Sigmoid colon (tissue), 7 donors: ENCODE results near the gene TOLLIP. TPM values are rescaled to one million over a fixed set of nuclear protein-coding genes. Genes with fewer than 3 reads are reported as not detected.
"Not testable (repeated sequence)": the region's sequence is repeated elsewhere in the genome, so short reads cannot be mapped to it uniquely, and the experiment has no call there.

ENCODE experiments used
- DNase-seq: peaks from one replicate; pipeline ENCODE4 v3.0.0-alpha.2; 2019
- H3K27ac ChIP-seq, 4 donors: fragments of 200-600 bp; sonication (generic); one replicate each; pipeline ENCODE4 v1.5.1; 2016 to 2019; ENCODE audit warnings: mild to moderate bottlenecking in 1 of 4
- H3K27me3 ChIP-seq, 3 donors: fragments of 200-600 bp; sonication (generic); one replicate each; pipeline ENCODE4 v1.5.1; 2019; ENCODE audit warnings: mild to moderate bottlenecking in 1 of 3
- H3K36me3 ChIP-seq, 4 donors: fragments of 200-600 bp; sonication (generic); one replicate each; pipeline ENCODE4 v1.5.1; 2016 to 2019
- H3K4me1 ChIP-seq, 4 donors: fragments of 200-600 bp; sonication (generic); one replicate each; pipeline ENCODE4 v1.5.1; 2017 to 2019
- H3K4me3 ChIP-seq, 4 donors: fragments of 200-600 bp; sonication (generic); one replicate each; pipeline ENCODE4 v1.5.1; 2017 to 2019; ENCODE audit warnings: mild to moderate bottlenecking in 2 of 4, moderate library complexity in 1 of 4
- H3K9me3 ChIP-seq, 4 donors: fragments of 200-600 bp in 3 of 4; sonication (generic) in 3 of 4; one replicate each; pipeline versions ENCODE4 v1.5.1 to v1.6.1; 2013 to 2019
- EP300 ChIP-seq, 4 donors: sonication (generic); formaldehyde crosslinking; IDR thresholded peaks; one replicate each; pipeline ENCODE4 v1.6.1; 2017; ENCODE audit warnings: antibody characterized with exemption in 4 of 4
- POLR2A ChIP-seq, 2 donors: fragments of 450-650 bp; IDR thresholded peaks; one replicate each; pipeline ENCODE4 v1.6.1; 2016; ENCODE audit warnings: antibody characterized with exemption in 2 of 2, mild to moderate bottlenecking in 2 of 2, moderate library complexity in 2 of 2
- POLR2AphosphoS5 ChIP-seq, 4 donors: sonication (generic); formaldehyde crosslinking; IDR thresholded peaks; one replicate each; pipeline ENCODE4 v1.6.1; 2017; ENCODE audit warnings: antibody characterized with exemption in 4 of 4
- WGBS, 2 donors: extraction: QIAGEN DNeasy Blood & Tissue Kit; methylation state at CpG; one replicate each; pipeline ENCODE4 v1.1.7; 2013; 5-methylcytosine and 5-hydroxymethylcytosine counted together
- intact Hi-C: fragments of 100-400 bp; cut with DNase I; formaldehyde crosslinking; loops from one replicate; pipeline ENCODE4 v1.15.1; 2023
- polyA plus RNA-seq, 3 donors: library from polyadenylated mRNA; stranded (reverse); fragments of 200-250 nt; gene quantifications; one replicate each; pipeline ENCODE4 v1.2.3, GENCODE V29; 2013
- total RNA-seq, 4 donors: library from RNA; depleted of rRNA; stranded (reverse); fragments of >200 nt; gene quantifications; one replicate each; pipeline ENCODE4 v1.1.0, GENCODE V29; 2016
- TF ChIP-seq, protein P1 (sequence below), 4 experiments: fragments of 450-650 bp in 3 of 4; fragments of 200-600 bp in 1 of 4; IDR thresholded peaks; one replicate each; pipeline ENCODE4 v1.5.1; 2016 to 2019; ENCODE audit warnings: antibody characterized with exemption in 4 of 4, mild to moderate bottlenecking in 3 of 4, moderate library complexity in 2 of 4
- donor health status: healthy with polysubstance abuse.
- donor health status: Bipolar disorder and iron deficiency.
- donor health status: healthy.

TOLLIP gene
- total and polyA plus RNA-seq, 7 donors, result 25.0 to 41.2 (median 36.9) TPM

GRCh38 chr11:1271002-1271401, 38.4 kb downstream of the TOLLIP start:
- DNase-seq, result no peak
- no peaks in the 10 kb centered on the region for H3K9me3 ChIP-seq
- no peak overlapping the region for H3K27ac ChIP-seq
- no peak overlapping the region for H3K4me3 ChIP-seq
- H3K36me3 ChIP-seq, result peaks cover 1 to 30% (median 10%) of the 10 kb centered on the region in 4 donors
- intact Hi-C loops, result no loop called here
- TF ChIP-seq POLR2AphosphoS5 (IDR thresholded peaks at IDR 0.05), result no peak
- TF ChIP-seq, protein P1, sequence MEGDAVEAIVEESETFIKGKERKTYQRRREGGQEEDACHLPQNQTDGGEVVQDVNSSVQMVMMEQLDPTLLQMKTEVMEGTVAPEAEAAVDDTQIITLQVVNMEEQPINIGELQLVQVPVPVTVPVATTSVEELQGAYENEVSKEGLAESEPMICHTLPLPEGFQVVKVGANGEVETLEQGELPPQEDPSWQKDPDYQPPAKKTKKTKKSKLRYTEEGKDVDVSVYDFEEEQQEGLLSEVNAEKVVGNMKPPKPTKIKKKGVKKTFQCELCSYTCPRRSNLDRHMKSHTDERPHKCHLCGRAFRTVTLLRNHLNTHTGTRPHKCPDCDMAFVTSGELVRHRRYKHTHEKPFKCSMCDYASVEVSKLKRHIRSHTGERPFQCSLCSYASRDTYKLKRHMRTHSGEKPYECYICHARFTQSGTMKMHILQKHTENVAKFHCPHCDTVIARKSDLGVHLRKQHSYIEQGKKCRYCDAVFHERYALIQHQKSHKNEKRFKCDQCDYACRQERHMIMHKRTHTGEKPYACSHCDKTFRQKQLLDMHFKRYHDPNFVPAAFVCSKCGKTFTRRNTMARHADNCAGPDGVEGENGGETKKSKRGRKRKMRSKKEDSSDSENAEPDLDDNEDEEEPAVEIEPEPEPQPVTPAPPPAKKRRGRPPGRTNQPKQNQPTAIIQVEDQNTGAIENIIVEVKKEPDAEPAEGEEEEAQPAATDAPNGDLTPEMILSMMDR (IDR thresholded peaks at IDR 0.05), result no peak
- no peak for TF ChIP-seq POLR2A (IDR thresholded peaks at IDR 0.05)
- no peak for TF ChIP-seq EP300 (IDR thresholded peaks at IDR 0.05)
- no peaks in the 10 kb centered on the region for H3K4me1 ChIP-seq
- H3K27me3 ChIP-seq, result no peaks in the 10 kb centered on the region
- 76 to 81% methylated on average over 13 of the region's 13 CpGs for WGBS, 2 donors

DNA sequence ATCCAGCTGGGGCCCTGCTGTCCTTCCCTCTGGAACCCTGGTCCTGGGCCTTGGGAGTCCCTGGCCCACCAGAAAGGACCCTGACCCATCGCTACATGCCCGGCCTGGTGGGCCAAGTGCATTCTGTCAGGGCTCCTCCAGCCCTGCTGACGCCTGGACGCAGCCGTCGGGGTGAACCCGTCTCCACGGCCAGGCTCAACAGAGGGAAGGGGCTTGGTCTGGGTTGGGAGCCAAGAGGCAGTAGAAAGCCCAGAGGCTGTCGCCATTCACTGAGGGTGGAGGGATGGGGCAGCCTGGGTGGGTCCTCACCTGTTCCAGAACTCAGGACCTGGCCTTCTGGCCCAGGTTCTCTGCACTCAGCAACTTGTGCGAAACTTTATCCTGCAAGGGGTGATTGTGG, 39.0 kb downstream of the TOLLIP start:
- H3K4me1 ChIP-seq, result no peaks in the 10 kb centered on the region
- WGBS, 2 donors, result 93% methylated on average over 10 of the region's 10 CpGs
- intact Hi-C loops, result no loop called here
- peaks cover 0 to 25% (median 8%) of the 10 kb centered on the region in 4 donors for H3K36me3 ChIP-seq
- H3K27ac ChIP-seq, result no peak overlapping the region
- no peaks in the 10 kb centered on the region for H3K27me3 ChIP-seq
- no peak for DNase-seq
- H3K9me3 ChIP-seq, result no peaks in the 10 kb centered on the region
- H3K4me3 ChIP-seq, result no peak overlapping the region
- TF ChIP-seq POLR2AphosphoS5 (IDR thresholded peaks at IDR 0.05), result no peak
- TF ChIP-seq, protein P1 (IDR thresholded peaks at IDR 0.05), result no peak
- TF ChIP-seq EP300 (IDR thresholded peaks at IDR 0.05), result no peak
- no peak for TF ChIP-seq POLR2A (IDR thresholded peaks at IDR 0.05)

DNA sequence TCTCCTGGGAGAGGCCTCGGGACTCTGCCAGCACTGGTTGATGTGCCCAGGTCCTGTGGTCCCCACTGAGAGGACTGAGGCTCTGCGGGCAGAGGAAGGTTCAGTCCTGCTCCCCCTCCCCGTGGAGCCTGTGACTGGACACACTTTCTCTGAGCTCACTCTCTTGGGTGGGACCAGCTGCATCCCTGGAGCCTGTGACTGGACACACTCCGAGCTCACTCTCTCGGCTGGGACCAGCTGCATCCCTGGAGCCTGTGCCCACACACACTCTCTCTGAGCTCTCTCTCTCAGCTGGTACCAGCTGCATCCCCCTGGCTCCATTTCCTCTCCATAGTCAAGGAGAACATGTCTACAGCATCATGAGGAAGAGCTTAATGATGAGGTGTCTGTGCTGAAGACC, 39.5 kb downstream of the TOLLIP start:
- no peaks in the 10 kb centered on the region for H3K9me3 ChIP-seq
- DNase-seq, result no peak
- H3K36me3 ChIP-seq, result peaks cover 0 to 20% (median 3%) of the 10 kb centered on the region in 4 donors
- intact Hi-C loops, result no loop called here
- no peak overlapping the region for H3K4me3 ChIP-seq
- WGBS, 2 donors, result 88 to 90% methylated on average over 5 of the region's 5 CpGs
- H3K27ac ChIP-seq, result no peak overlapping the region
- H3K27me3 ChIP-seq, result no peaks in the 10 kb centered on the region
- H3K4me1 ChIP-seq, result no peaks in the 10 kb centered on the region
- TF ChIP-seq POLR2A (IDR thresholded peaks at IDR 0.05), result no peak
- no peak for TF ChIP-seq EP300 (IDR thresholded peaks at IDR 0.05)
- TF ChIP-seq POLR2AphosphoS5 (IDR thresholded peaks at IDR 0.05), result no peak
- TF ChIP-seq, protein P1 (IDR thresholded peaks at IDR 0.05), result no peak

DNA sequence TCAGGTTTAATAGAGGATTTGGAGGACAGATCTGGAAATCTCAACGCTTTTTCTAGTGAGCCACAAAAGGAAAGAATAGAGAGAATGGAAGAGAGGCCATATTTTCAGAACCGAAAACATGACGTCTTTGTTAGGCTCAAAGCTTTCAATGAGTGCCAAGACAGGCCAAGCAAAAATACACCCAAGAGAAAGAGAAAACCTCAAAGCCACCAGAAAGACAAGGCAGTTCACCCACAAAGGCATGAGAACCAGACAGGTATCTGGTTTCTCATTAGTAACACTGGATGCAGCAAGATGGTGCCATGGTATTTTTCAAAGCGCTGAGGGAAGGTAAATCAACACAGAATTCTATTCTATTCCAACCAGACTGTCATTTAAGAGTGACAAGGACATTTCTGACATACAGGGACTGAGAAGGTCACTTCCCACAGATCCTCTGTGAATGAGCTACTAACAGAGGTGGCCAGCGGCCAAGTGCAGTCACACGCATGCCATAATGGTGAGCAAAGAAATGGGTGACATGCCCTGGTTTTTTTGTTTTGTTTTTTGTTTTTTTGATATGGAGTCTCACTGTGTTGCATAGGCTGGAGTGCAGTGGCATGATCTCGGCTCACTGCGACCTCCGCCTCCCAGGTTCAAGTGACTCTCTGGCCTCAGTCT, 41.9 kb downstream of the TOLLIP start:
- Histone ChIP-seq H3K36me3 (peaks cover 0 to 6% (median 0%) of the 10 kb centered on the region in 4 donors), H3K4me3 (no peak overlapping the region), H3K4me1 (peaks cover 0 to 7% (median 7%) of the 10 kb centered on the region in 4 donors), H3K9me3 (no peaks in the 10 kb centered on the region), H3K27ac (no peak overlapping the region), H3K27me3 (no peaks in the 10 kb centered on the region)
- WGBS, 2 donors, result 91 to 94% methylated on average over 9 of the region's 9 CpGs
- no peak for DNase-seq
- TF ChIP-seq EP300 (IDR thresholded peaks at IDR 0.05), result no peak
- no peak for TF ChIP-seq POLR2AphosphoS5 (IDR thresholded peaks at IDR 0.05)
- TF ChIP-seq POLR2A (IDR thresholded peaks at IDR 0.05), result no peak
- TF ChIP-seq, protein P1 (IDR thresholded peaks at IDR 0.05), result no peak
- intact Hi-C loops, result no loop called here

- H3K27ac ChIP-seq, H3K27me3 ChIP-seq, H3K36me3 ChIP-seq, H3K4me3 ChIP-seq, H3K9me3 ChIP-seq, DNase-seq, intact Hi-C loops: not testable (repeated sequence)
- 88% methylated on average over 2 of the region's 2 CpGs for WGBS, 2 donors
- H3K4me1 ChIP-seq, result peaks cover 0 to 12% (median 11%) of the 10 kb centered on the region in 4 donors
These were observed 42.5 kb downstream of the TOLLIP start for GRCh38 chr11:1266976-1267375.

GRCh38 chr11:1265480-1265879, 44.0 kb downstream of the TOLLIP start:
- H3K36me3 ChIP-seq, H3K4me3 ChIP-seq, H3K27ac ChIP-seq, H3K27me3 ChIP-seq, intact Hi-C loops, H3K9me3 ChIP-seq, DNase-seq: not testable (repeated sequence)
- WGBS, 2 donors, result 98 to 99% methylated on average over 4 of the region's 4 CpGs
- peaks cover 0 to 17% (median 15%) of the 10 kb centered on the region in 4 donors for H3K4me1 ChIP-seq
